GM06990 (cell line): Measurements from ENCODE around the gene ZC3H14.

Experiments used
- DNase-seq: peaks from one replicate; pipeline ENCODE4 v3.0.0-alpha.2; 2011; ENCODE audit not compliant: insufficient read length; ENCODE audit errors: extremely low read depth
- H3K27me3 ChIP-seq: replicated peaks from 2 replicates; pipeline ENCODE4 v1.6.0; 2011; ENCODE audit warnings: low read length; ENCODE audit not compliant: control insufficient read depth, insufficient read depth
- H3K36me3 ChIP-seq: 2 replicates; pipeline ENCODE4 v1.5.1; 2011; ENCODE audit warnings: low read length; ENCODE audit not compliant: control insufficient read depth, insufficient read depth
- H3K4me3 ChIP-seq: replicated peaks from 2 replicates; pipeline ENCODE4 v1.5.1; 2011; ENCODE audit warnings: low read depth, mild to moderate bottlenecking, control low read depth, low read length
- TF ChIP-seq, protein P1 (sequence below): IDR thresholded peaks from 2 replicates; pipeline ENCODE4 v1.5.1; 2011; ENCODE audit warnings: low read length, control low read depth, mild to moderate bottlenecking, inconsistent platforms; ENCODE audit not compliant: insufficient read depth, poor library complexity, severe bottlenecking

Gene ZC3H14

DNA sequence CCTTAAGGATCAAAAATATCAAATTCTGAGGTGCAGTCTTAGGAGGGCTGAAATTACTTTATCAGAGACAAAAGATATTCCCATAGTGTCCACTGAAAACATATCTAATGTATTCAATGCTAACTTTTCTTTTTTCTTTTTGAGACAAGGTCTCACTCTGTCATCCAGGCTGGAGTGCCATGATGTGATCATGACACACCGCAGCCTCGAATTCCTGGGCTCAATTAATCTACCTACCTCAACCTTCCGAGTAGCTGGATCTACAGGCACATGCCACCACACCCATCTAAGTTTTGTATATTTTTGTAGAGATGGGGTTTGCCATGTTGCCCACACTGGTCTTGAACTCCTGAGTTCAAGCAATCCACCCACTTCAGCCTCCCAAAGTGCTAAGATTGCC, 68.3 kb downstream of the ZC3H14 start:
- Histone ChIP-seq H3K36me3 (no peaks in the 10 kb centered on the region), H3K27me3 (no peaks in the 10 kb centered on the region), H3K4me3 (no peak overlapping the region)
- TF ChIP-seq, protein P1, sequence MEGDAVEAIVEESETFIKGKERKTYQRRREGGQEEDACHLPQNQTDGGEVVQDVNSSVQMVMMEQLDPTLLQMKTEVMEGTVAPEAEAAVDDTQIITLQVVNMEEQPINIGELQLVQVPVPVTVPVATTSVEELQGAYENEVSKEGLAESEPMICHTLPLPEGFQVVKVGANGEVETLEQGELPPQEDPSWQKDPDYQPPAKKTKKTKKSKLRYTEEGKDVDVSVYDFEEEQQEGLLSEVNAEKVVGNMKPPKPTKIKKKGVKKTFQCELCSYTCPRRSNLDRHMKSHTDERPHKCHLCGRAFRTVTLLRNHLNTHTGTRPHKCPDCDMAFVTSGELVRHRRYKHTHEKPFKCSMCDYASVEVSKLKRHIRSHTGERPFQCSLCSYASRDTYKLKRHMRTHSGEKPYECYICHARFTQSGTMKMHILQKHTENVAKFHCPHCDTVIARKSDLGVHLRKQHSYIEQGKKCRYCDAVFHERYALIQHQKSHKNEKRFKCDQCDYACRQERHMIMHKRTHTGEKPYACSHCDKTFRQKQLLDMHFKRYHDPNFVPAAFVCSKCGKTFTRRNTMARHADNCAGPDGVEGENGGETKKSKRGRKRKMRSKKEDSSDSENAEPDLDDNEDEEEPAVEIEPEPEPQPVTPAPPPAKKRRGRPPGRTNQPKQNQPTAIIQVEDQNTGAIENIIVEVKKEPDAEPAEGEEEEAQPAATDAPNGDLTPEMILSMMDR, result no peak
- no peak for DNase-seq

DNA sequence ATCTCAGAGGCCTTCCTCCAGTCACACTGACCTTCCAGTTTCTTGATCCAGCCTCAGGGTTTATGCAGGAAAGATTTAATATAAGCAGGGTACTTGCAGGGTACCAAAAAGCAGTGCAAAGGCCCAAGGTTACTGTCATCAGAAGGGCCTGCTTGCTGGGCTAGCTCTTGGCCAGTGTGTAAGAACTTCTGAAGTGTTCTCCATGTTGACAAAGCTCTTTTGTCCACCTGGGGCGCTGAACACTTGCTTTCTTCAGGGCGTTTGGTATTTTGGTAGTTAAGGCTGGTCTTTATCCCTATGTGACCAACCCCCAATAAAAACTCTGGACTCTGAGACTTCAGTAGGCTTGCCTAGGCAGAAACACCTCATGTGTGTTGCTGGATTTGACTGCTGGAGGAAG, 69.7 kb downstream of the ZC3H14 start:
- no peaks in the 10 kb centered on the region for H3K36me3 ChIP-seq
- no peak overlapping the region for H3K4me3 ChIP-seq
- no peak for DNase-seq
- TF ChIP-seq, protein P1, result no peak
- no peaks in the 10 kb centered on the region for H3K27me3 ChIP-seq

DNA sequence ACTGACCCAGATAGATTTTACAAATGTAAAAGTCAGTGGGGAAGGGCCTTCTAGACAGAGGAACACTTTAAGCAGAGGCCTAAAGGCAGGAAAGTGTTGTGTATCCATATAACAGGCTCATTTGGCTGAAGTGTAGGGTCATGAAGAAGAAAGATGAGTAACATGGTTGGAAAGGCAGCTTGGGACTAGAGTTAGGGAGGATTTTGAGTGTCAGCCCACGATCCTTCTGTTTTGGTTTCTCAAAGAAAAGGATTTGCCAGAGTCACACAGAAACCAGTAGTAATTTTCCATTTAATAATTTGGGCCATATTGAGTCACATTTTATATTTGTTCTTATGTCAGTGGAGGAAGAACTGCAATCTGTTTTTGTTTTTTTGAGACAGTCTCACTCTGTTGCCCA, 76.4 kb downstream of the ZC3H14 start:
- no peak for DNase-seq
- Histone ChIP-seq H3K4me3 (no peak overlapping the region), H3K36me3 (no peaks in the 10 kb centered on the region), H3K27me3 (no peaks in the 10 kb centered on the region)
- TF ChIP-seq, protein P1, result no peak

DNA sequence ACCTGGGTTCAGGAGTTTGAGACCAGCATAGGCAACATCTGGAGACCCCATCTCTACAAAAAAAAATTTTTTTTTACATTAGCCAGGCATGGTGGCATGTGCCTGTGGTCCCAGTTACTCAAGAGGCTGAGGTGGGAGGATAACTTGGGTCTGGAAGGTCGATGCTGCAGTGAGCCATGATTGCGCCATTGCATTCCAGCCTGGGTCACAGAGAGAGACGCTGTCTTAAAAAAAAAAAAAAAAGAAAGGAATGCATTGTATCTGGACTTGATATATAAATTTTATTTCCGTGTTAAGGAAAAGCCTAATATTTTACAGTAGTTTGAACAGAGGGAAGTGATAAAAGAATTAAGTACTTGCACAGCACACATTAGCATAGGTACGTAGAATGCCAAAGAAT, 97.2 kb downstream of the ZC3H14 start:
- Histone ChIP-seq H3K36me3 (no peaks in the 10 kb centered on the region), H3K4me3 (no peak overlapping the region), H3K27me3 (no peaks in the 10 kb centered on the region)
- TF ChIP-seq, protein P1, result no peak
- DNase-seq, result no peak

DNA sequence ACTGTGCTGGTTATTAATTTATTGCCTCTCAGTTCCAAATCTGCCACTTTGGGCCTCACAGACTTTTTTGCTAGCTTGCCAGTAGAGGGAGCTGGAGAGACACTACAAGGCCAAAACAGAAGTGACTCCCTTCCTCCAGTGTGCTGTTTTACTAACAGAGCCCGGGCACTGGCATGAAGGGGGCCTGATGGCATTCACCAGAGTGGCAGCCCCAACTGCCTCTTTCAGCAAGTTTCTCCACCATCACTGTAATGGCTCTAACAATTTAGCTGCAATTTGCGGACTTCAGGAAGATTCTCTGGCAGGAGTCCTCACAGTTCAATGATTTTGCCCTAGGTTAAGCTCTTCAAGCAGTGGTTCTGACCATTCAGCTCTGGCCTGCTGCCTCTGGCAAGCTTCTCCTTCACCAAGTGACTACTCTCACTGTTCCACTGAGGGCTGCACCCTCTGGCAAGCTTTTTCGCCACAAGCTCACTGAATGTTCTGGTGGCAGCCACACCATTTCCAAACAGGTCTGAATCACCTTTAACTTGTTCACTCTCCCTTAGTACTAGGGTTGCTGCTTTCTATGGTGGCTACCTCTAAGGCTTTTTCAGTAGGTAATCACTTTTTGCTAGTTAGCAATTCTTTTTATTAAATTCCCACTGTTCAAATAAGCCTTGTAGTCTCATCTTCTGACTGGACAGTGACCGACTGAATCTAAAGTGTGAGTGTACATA, 104.9 kb downstream of the ZC3H14 start:
- Histone ChIP-seq H3K36me3 (no peaks in the 10 kb centered on the region), H3K27me3 (no peaks in the 10 kb centered on the region), H3K4me3 (no peak overlapping the region)
- peak; percentile 55 for DNase-seq
- TF ChIP-seq, protein P1, result peak; percentile 93

DNA sequence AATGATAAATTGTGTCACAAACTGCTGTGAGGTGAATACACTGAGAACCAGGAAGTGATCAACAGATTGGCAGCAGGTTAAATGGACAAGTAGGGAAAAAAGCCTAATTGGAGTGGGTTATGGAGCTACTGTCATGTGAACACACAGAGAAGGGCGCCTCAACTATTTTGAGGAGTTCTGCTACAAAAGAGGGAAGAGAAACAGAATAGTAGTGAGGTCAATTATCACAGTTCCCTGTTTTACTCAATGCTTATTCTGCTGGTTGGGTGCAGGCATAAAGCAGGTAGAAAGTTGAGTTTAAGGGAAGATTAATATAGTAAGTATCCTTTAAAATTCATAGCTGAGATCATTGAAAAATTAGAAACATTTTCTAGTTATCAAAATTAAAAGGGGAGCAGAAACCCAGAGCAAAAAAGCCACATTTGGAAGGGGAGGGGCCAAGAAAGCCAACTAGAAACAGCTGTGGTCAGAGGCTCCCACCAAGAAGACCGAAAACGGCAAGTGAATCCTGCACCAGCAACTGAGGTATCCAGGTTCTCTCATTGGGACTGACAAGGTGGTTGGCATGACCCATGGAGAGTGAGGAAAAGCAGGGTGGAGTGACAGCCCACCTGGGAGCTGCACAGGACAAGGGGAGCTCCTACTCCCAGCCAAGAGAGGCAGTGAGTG, 105.7 kb downstream of the ZC3H14 start:
- no peak overlapping the region for H3K4me3 ChIP-seq
- DNase-seq, result peak; percentile 29
- TF ChIP-seq, protein P1, result no peak

More for the DNA sequence above, 105.7 kb downstream of the ZC3H14 start:
- no peaks in the 10 kb centered on the region for H3K36me3 ChIP-seq
- H3K27me3 ChIP-seq, result no peaks in the 10 kb centered on the region
